GM12878 (cell line): ENCODE results near the gene CDH15. TPM values are rescaled to one million over a fixed set of nuclear protein-coding genes. Genes with fewer than 3 reads are reported as not detected.
"Not testable (repeated sequence)": the region's sequence is repeated elsewhere in the genome, so short reads cannot be mapped to it uniquely, and the experiment has no call there.

Experiments used
- ATAC-seq: fragments of 200-7000 bp; cut with Tn5 transposase; 3 replicates; pipeline ENCODE4 v1.9.1; 2020; ENCODE audit warnings: mild to moderate bottlenecking, moderate library complexity
- BruUV-seq: library from RNA; stranded (reverse); fragments of 400-500 nt; replicated peaks from 2 replicates; lab custom pipeline; 2021; lab: Mats Ljungman, UMichigan
- CTCF ChIA-PET: fragments of 300-600 bp; sonication (Branson Sonifier 250); formaldehyde crosslinking; extraction: SDS; loops from one replicate; lab custom pipeline; 2021; ENCODE audit warnings: inconsistent platforms; lab: Yijun Ruan, JAX
- POLR2A ChIA-PET: fragments of 350-600 bp; formaldehyde crosslinking; extraction: SDS; loops from one replicate; lab custom pipeline; 2021; ENCODE audit warnings: inconsistent platforms; lab: Charles Lee
- RAD21 ChIA-PET: fragments of 300-600 bp; sonication (Branson Sonifier 250); formaldehyde crosslinking; loops from one replicate; lab custom pipeline; 2023; ENCODE audit warnings: antibody characterized with exemption; ENCODE audit not compliant: unreplicated experiment; lab: Charles Lee
- SMC1A ChIA-PET: fragments of 300-600 bp; sonication (Branson Sonifier 250); formaldehyde crosslinking; loops from one replicate; lab custom pipeline; 2023; ENCODE audit not compliant: unreplicated experiment, uncharacterized antibody; lab: Charles Lee
- DNase-seq: peaks from one replicate; pipeline ENCODE4 v3.0.0-alpha.2; 2011; ENCODE audit warnings: low read depth, low spot score
- FAIRE-seq: peaks from 3 replicates; lab custom pipeline; 2011; peaks lifted over from hg19 to GRCh38; lab: Jason Lieb, UNC
- H2AFZ ChIP-seq: 2 replicates; pipeline ENCODE4 v1.6.0; 2011; ENCODE audit warnings: low read depth, low read length, control low read depth; ENCODE audit not compliant: control insufficient read depth
- H3K27ac ChIP-seq: 2 replicates; pipeline ENCODE4 v1.5.1; 2011; ENCODE audit warnings: control low read depth; ENCODE audit not compliant: control insufficient read depth, insufficient read depth
- H3K27me3 ChIP-seq, 2 experiments: replicated peaks in 1 of 2; 2 replicates each; pipeline versions ENCODE4 v1.6.0 to v1.6.1; 2011; ENCODE audit warnings: low read length in 1 of 2; ENCODE audit not compliant: control insufficient read depth in 2 of 2, insufficient read depth in 2 of 2
- H3K36me3 ChIP-seq, 2 experiments: 2 replicates each; pipeline ENCODE4 v1.5.1; 2011; ENCODE audit warnings: low read length in 1 of 2; ENCODE audit not compliant: control insufficient read depth in 2 of 2, insufficient read depth in 2 of 2
- H3K4me1 ChIP-seq: 2 replicates; pipeline ENCODE4 v1.6.1; 2011; ENCODE audit warnings: mild to moderate bottlenecking, low read length, moderate library complexity, mixed read lengths; ENCODE audit not compliant: control insufficient read depth, insufficient read depth
- H3K4me2 ChIP-seq: 2 replicates; pipeline ENCODE4 v1.6.0; 2011; ENCODE audit warnings: control low read depth; ENCODE audit not compliant: control insufficient read depth, insufficient read depth
- H3K4me3 ChIP-seq: fragments of 200-600 bp; sonication (generic); 2 replicates; pipeline ENCODE4 v1.5.1; 2016
- H3K79me2 ChIP-seq: 2 replicates; pipeline ENCODE4 v1.6.0; 2011; ENCODE audit warnings: low read length; ENCODE audit not compliant: control insufficient read depth, insufficient read depth
- H3K9ac ChIP-seq: 2 replicates; pipeline ENCODE4 v1.8.0; 2011; ENCODE audit warnings: low read length, control low read depth, mixed read lengths; ENCODE audit not compliant: control insufficient read depth, insufficient read depth
- H3K9me3 ChIP-seq: replicated peaks from 3 replicates; pipeline ENCODE4 v1.5.1; 2011; ENCODE audit warnings: mild to moderate bottlenecking, low read length; ENCODE audit not compliant: control insufficient read depth, insufficient read depth
- H4K20me1 ChIP-seq: 2 replicates; pipeline ENCODE4 v1.6.0; 2011; ENCODE audit not compliant: control insufficient read depth, insufficient read depth
- CEBPB ChIP-seq, 2 experiments: fragments of 150-350 bp in 1 of 2; IDR thresholded peaks; 2 replicates each; pipeline ENCODE4 v1.6.1; 2012 to 2014; ENCODE audit warnings: low read depth in 2 of 2, low read length in 2 of 2, borderline replicate concordance in 1 of 2, inconsistent platforms in 1 of 2
- EED ChIP-seq: sonication (generic); IDR thresholded peaks from 2 replicates; pipeline ENCODE4 v1.6.1; 2016; ENCODE audit warnings: antibody characterized with exemption, low read depth
- MYB ChIP-seq: fragments of 150-350 bp; IDR thresholded peaks from 2 replicates; pipeline ENCODE4 v1.6.1; 2014; ENCODE audit warnings: mild to moderate bottlenecking, low read depth, low read length, borderline replicate concordance
- SPI1 ChIP-seq: IDR thresholded peaks from 2 replicates; pipeline ENCODE4 v1.6.1; 2011; ENCODE audit warnings: low read depth, mild to moderate bottlenecking, low read length, moderate library complexity, borderline replicate concordance; ENCODE audit not compliant: insufficient read depth
- TBL1XR1 ChIP-seq: IDR thresholded peaks from 2 replicates; pipeline ENCODE4 v1.6.1; 2012; ENCODE audit warnings: low read depth, low read length, improper control_type of control experiment
- WRNIP1 ChIP-seq: IDR thresholded peaks from 2 replicates; pipeline ENCODE4 v1.6.1; 2011; ENCODE audit warnings: low read depth, low read length, improper control_type of control experiment, borderline replicate concordance
- ZBED1 ChIP-seq: IDR thresholded peaks from 2 replicates; pipeline ENCODE4 v1.6.1; 2016; ENCODE audit warnings: borderline replicate concordance
- WGBS: methylation state at CpG from one replicate; pipeline ENCODE4 v1.1.6; 2016; ENCODE audit warnings: low lambda C conversion rate; ENCODE audit not compliant: insufficient replicate concordance, insufficient coverage; ENCODE audit errors: missing lambda C conversion rate; 5-methylcytosine and 5-hydroxymethylcytosine counted together
- in situ Hi-C: fragments of 300-500 bp; cut with MboI; formaldehyde crosslinking; loops from 9 replicates; pipeline ENCODE4 v1.14.3; 2018; ENCODE audit warnings: mixed read lengths
- intact Hi-C: fragments of 100-400 bp; cut with micrococcal nuclease; formaldehyde crosslinking; loops from one replicate; pipeline ENCODE4 v1.14.2; 2022; ENCODE audit not compliant: unreplicated experiment
- polyA plus RNA-seq, 11 experiments: library from polyadenylated mRNA; depleted of rRNA in 4 of 11; unstranded in 6 of 11; stranded (reverse) in 5 of 11; fragments of >200 nt; fragmentation: Nextera tagmentation in 4 of 11; fragmentation: Illumina TruSeq in 1 of 11; extraction: Ambion mirVana in 4 of 11; extraction: Trizol in 1 of 11; gene quantifications; 1 replicate in 1 of 11; 2 replicates in 10 of 11; pipeline versions ENCODE4 v1.2.1 to v1.2.3, GENCODE V29; 2011 to 2016; ENCODE audit warnings: inconsistent platforms in 2 of 11, missing spikeins in 2 of 11, low read depth in 1 of 11
- total RNA-seq, 4 experiments: library from RNA; depleted of rRNA in 3 of 4; stranded (reverse); fragments of >200 nt in 3 of 4; fragmentation: Illumina TruSeq in 1 of 4; extraction: Trizol in 1 of 4; gene quantifications; 2 replicates each; pipeline versions ENCODE4 v1.2.1 to v1.2.3, GENCODE V29; 2013 to 2021
- TF ChIP-seq, protein P1 (sequence below): IDR thresholded peaks from 2 replicates; pipeline ENCODE4 v1.6.1; 2012; ENCODE audit warnings: improper control_type of control experiment, low read depth, low read length; ENCODE audit not compliant: insufficient replicate concordance

The CDH15 gene
- total and polyA plus RNA-seq, 10 of the 15 experiments (the other 5 are each of a cell fraction or from before 2014, with no cell fraction given): 0.02 to 0.06 TPM; not detected in 8

DNA sequence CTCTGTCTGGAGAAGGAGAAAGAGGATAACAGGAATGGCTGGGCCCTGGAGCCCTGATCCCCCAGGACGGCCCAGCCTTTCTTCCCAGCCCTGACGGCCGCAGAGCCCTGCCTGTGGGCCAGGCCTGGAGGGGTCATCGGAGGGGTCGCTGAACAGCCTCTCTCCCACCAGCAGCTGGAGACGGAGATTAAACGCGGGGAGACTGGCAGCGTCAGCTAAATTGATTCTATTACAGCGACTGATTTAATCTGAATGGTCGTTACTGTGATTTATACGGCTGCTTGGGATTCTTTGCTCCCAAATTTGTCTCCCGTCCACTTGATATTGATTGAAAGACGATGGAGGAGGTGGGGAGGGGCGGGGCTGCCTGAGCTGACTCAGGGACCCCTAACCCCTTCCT lies 7.1 kb upstream of the CDH15 start (continued):
- TF ChIP-seq TBL1XR1 (no peak), WRNIP1 (no peak), MYB (no peak)

DNA sequence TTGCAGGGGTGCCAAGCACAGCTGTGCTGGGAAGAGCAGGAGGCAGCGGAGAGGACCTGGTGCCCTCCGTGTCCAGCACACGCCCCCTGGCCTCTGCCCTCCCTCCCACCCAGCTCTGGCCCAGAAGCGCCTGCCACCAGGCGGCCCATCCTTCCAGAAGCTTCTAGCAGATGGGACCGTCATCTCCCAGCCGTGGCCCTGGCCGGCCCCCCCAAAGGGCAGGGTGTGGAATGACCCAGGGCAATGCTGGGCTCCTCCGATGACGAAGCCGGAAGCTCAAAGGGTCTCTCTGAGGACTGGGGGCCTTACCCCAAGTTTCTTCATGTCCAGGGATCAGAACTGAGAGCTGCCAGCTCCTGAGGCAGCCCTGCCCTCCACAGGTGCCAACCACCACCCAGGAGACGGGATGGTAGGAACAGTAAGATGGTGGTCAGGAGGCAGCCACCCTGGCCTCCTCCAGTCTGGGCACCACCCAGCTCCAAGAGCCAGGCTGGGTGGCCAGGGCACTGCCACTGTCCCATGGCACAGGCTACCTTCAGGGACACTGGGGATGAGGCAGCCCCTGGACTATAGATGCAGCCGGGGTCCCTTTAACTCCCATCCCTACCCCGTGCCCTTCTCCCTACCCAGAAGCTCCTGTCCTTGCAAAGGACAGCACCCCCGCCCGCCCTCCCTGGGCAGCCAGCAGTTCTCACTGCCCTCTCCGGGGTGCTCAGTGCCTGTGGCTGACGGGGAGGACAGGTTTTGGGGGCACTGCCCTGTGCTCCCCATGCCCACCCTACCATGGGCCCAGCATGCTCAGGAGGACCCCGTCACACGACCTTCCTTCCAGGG lies 6.5 kb upstream of the CDH15 start:
- Histone ChIP-seq H4K20me1 (no peaks in the 10 kb centered on the region), H2AFZ (no peak overlapping the region), H3K4me3 (no peak overlapping the region)
- CTCF ChIA-PET: interaction anchor here (0.8 to 1.4 kb wide), 3 partner anchors 222 to 427 kb away, joined by 4 read pairs; no protein-coding TSS in a partner anchor
- in situ Hi-C loops: loop anchor here (5.0 kb wide), 3 partner anchors 228 to 418 kb away; no protein-coding TSS in a partner anchor
- intact Hi-C loops: no loop called here
- TF ChIP-seq EED (no peak), ZBED1 (no peak), CEBPB (IDR thresholded peaks at IDR 0.05; ENCODE audit: borderline replicate concordance in 1 of 2, low read depth in 2 of 2, low read length in 2 of 2) (no peak), WRNIP1 (no peak), SPI1 (no peak)
- TF ChIP-seq, protein P1, sequence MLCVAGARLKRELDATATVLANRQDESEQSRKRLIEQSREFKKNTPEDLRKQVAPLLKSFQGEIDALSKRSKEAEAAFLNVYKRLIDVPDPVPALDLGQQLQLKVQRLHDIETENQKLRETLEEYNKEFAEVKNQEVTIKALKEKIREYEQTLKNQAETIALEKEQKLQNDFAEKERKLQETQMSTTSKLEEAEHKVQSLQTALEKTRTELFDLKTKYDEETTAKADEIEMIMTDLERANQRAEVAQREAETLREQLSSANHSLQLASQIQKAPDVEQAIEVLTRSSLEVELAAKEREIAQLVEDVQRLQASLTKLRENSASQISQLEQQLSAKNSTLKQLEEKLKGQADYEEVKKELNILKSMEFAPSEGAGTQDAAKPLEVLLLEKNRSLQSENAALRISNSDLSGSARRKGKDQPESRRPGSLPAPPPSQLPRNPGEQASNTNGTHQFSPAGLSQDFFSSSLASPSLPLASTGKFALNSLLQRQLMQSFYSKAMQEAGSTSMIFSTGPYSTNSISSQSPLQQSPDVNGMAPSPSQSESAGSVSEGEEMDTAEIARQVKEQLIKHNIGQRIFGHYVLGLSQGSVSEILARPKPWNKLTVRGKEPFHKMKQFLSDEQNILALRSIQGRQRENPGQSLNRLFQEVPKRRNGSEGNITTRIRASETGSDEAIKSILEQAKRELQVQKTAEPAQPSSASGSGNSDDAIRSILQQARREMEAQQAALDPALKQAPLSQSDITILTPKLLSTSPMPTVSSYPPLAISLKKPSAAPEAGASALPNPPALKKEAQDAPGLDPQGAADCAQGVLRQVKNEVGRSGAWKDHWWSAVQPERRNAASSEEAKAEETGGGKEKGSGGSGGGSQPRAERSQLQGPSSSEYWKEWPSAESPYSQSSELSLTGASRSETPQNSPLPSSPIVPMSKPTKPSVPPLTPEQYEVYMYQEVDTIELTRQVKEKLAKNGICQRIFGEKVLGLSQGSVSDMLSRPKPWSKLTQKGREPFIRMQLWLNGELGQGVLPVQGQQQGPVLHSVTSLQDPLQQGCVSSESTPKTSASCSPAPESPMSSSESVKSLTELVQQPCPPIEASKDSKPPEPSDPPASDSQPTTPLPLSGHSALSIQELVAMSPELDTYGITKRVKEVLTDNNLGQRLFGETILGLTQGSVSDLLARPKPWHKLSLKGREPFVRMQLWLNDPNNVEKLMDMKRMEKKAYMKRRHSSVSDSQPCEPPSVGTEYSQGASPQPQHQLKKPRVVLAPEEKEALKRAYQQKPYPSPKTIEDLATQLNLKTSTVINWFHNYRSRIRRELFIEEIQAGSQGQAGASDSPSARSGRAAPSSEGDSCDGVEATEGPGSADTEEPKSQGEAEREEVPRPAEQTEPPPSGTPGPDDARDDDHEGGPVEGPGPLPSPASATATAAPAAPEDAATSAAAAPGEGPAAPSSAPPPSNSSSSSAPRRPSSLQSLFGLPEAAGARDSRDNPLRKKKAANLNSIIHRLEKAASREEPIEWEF: no peak
- TF ChIP-seq, all 136 proteins: peak for 0
- ChIA-PET RAD21 (no interaction called here), SMC1A (interaction anchor here (1.2 kb wide), 1 partner anchor 349 kb away, joined by 3 read pairs; no protein-coding TSS in a partner anchor), POLR2A (interaction anchor here (0.6 to 1.1 kb wide), 2 partner anchors 195 to 308 kb away, joined by 3 to 5 read pairs; partner anchors contain the start of genes GALNS and TRAPPC2L)
- H3K9ac ChIP-seq: no peak overlapping the region
- H3K9me3 ChIP-seq: no peaks in the 10 kb centered on the region; the same call in 2 of the 3 replicates
- H3K27me3 ChIP-seq: peaks cover 0 to 4% of the 10 kb centered on the region in 2 experiments; a peak in 2 of 4 replicates
- FAIRE-seq (no peak), ATAC-seq (no peak), DNase-seq (no peak)
- WGBS: 56% methylated on average over 17 of the region's 20 CpGs
- H3K36me3 ChIP-seq: no peaks in the 10 kb centered on the region
- no peak overlapping the region for H3K27ac ChIP-seq
- H3K4me2 ChIP-seq: no peak overlapping the region
- H3K4me1 ChIP-seq: peaks cover 5% of the 10 kb centered on the region
- H3K79me2 ChIP-seq: no peaks in the 10 kb centered on the region
- no TSS peak for BruUV-seq

DNA sequence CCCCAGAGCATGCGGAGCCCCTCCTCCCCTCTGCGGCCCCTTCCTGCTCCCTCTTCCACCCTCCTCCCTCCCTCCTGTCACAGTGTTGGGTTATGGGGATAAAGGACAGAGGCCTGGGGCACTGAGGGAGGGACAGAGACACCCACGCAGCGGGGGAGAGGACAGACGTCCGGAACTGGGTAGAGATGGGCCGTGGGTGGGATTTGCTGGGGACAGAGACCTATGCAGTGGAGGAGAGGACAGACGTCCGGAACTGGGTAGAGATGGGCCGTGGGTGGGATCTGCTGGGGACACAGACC lies 5.9 kb upstream of the CDH15 start:
- CTCF ChIA-PET: interaction anchor here (1.4 kb wide), 1 partner anchor 353 kb away, joined by 4 read pairs; no protein-coding TSS in a partner anchor
- H4K20me1 ChIP-seq, H3K79me2 ChIP-seq, H3K27ac ChIP-seq, H3K9ac ChIP-seq, ATAC-seq, H3K4me2 ChIP-seq, FAIRE-seq, H3K9me3 ChIP-seq, POLR2A ChIA-PET, H3K4me3 ChIP-seq, DNase-seq, BruUV-seq, H3K27me3 ChIP-seq, H2AFZ ChIP-seq, H3K4me1 ChIP-seq, intact Hi-C loops, H3K36me3 ChIP-seq, RAD21 ChIA-PET: not testable (repeated sequence)
- WGBS: 51% methylated on average over 7 of the region's 10 CpGs
- in situ Hi-C loops: loop anchor here (5.0 kb wide), 3 partner anchors 228 to 418 kb away; no protein-coding TSS in a partner anchor
- SMC1A ChIA-PET: interaction anchor here (1.2 kb wide), 1 partner anchor 350 kb away, joined by 3 read pairs; no protein-coding TSS in a partner anchor
